HCT116 (cell line): ENCODE data around the gene CST6. TPM values are rescaled to one million over a fixed set of nuclear protein-coding genes. Genes with fewer than 3 reads are reported as not detected.

Experiments used
- ATAC-seq: fragments of 200-7000 bp; cut with Tn5 transposase; 2 replicates; pipeline ENCODE4 v1.9.1; 2020; ENCODE audit warnings: mild to moderate bottlenecking, moderate library complexity
- BruUV-seq: library from RNA; stranded (reverse); fragments of 400-500 nt; replicated peaks from 2 replicates; lab custom pipeline; 2021; lab: Mats Ljungman, UMichigan
- CTCF ChIA-PET: fragments of 300-600 bp; sonication (Branson Sonifier 250); formaldehyde crosslinking; loops from one replicate; lab custom pipeline; 2021; ENCODE audit warnings: antibody characterized with exemption; lab: Charles Lee
- POLR2A ChIA-PET: fragments of 300-600, 350-600 bp; sonication (Branson Sonifier 250); formaldehyde crosslinking; loops from one replicate; lab custom pipeline; 2021; ENCODE audit warnings: antibody characterized with exemption; lab: Charles Lee
- RAD21 ChIA-PET, 2 experiments: fragments of 300-600 bp; sonication (Branson Sonifier 250); formaldehyde crosslinking; loops; one replicate each; lab custom pipeline; 2023; ENCODE audit warnings: low total read pairs in 2 of 2; ENCODE audit not compliant: uncharacterized antibody in 2 of 2, unreplicated experiment in 2 of 2, low non-redundant PET in 1 of 2; lab: Charles Lee
- DNase-seq: peaks from one replicate; pipeline ENCODE4 v3.0.0-alpha.2; 2010; ENCODE audit warnings: low read depth, low spot score
- H2AFZ ChIP-seq: fragments of 200-600 bp; shearing (Covaris generic), sonication (generic); 2 replicates; pipeline ENCODE4 v1.6.1; 2017; ENCODE audit warnings: low read depth, mixed run types, mixed read lengths, antibody characterized with exemption, low read length; ENCODE audit not compliant: poor library complexity, severe bottlenecking
- H3K27ac ChIP-seq: 2 replicates; pipeline ENCODE4 v1.5.1; 2012; ENCODE audit warnings: low read depth, low read length
- H3K27me3 ChIP-seq: fragments of 200-600 bp; sonication (generic); 2 replicates; pipeline ENCODE4 v1.6.1; 2016; ENCODE audit warnings: mixed run types, low read length, mixed read lengths; ENCODE audit not compliant: insufficient read depth
- H3K36me3 ChIP-seq, 2 experiments: fragments of 200-500 bp in 1 of 2; fragments of 200-600 bp in 1 of 2; sonication (Bioruptor generic) in 1 of 2; sonication (generic) in 1 of 2; 2 replicates each; pipeline versions ENCODE4 v1.5.1 to v1.6.1; 2014 to 2016; ENCODE audit warnings: low read length in 2 of 2, inconsistent platforms in 1 of 2, mixed read lengths in 1 of 2, mixed run types in 1 of 2; ENCODE audit not compliant: insufficient read depth in 2 of 2, control insufficient read depth in 1 of 2
- H3K4me1 ChIP-seq, 2 experiments: fragments of 200-600 bp in 1 of 2; sonication (generic) in 1 of 2; 2 replicates each; pipeline versions ENCODE4 v1.5.1 to v1.6.1; 2012 to 2017; ENCODE audit warnings: low read length in 2 of 2, inconsistent platforms in 1 of 2, mild to moderate bottlenecking in 1 of 2, mixed read lengths in 1 of 2, mixed run types in 1 of 2, moderate library complexity in 1 of 2; ENCODE audit not compliant: insufficient read depth in 2 of 2, control insufficient read depth in 1 of 2
- H3K4me2 ChIP-seq: fragments of 200-600 bp; sonication (generic); 2 replicates; pipeline ENCODE4 v1.6.1; 2017; ENCODE audit warnings: mixed run types, low read length, mixed read lengths
- H3K4me3 ChIP-seq, 2 experiments: fragments of 200-600 bp in 1 of 2; sonication (generic) in 1 of 2; replicated peaks in 1 of 2; 2 replicates each; pipeline ENCODE4 v1.5.1; 2011 to 2016; ENCODE audit warnings: low read length in 2 of 2, control low read depth in 1 of 2, low read depth in 1 of 2, mild to moderate bottlenecking in 1 of 2, mixed read lengths in 1 of 2, mixed run types in 1 of 2
- H3K79me2 ChIP-seq: fragments of 200-600 bp; sonication (generic); 2 replicates; pipeline ENCODE4 v1.6.1; 2017; ENCODE audit warnings: mild to moderate bottlenecking, mixed run types, low read length, moderate library complexity, mixed read lengths; ENCODE audit not compliant: insufficient read depth
- H3K9ac ChIP-seq: fragments of 200-600 bp; sonication (generic); 2 replicates; pipeline ENCODE4 v1.6.1; 2016; ENCODE audit warnings: low read length, mixed read lengths
- H3K9me2 ChIP-seq: fragments of 200-600 bp; sonication (generic), shearing (Covaris generic); 2 replicates; pipeline ENCODE4 v1.6.1; 2017; ENCODE audit warnings: mixed run types, mild to moderate bottlenecking, moderate library complexity; ENCODE audit not compliant: insufficient read depth
- H3K9me3 ChIP-seq, 2 experiments: fragments of 200-500 bp in 1 of 2; fragments of 200-600 bp in 1 of 2; sonication (Bioruptor generic) in 1 of 2; sonication (generic) in 1 of 2; 2 replicates each; pipeline ENCODE4 v1.6.1; 2014 to 2017; ENCODE audit warnings: low read length in 2 of 2, mixed read lengths in 2 of 2, inconsistent platforms in 1 of 2, low read depth in 1 of 2, mild to moderate bottlenecking in 1 of 2, mixed run types in 1 of 2, moderate library complexity in 1 of 2; ENCODE audit not compliant: control insufficient read depth in 1 of 2, insufficient read depth in 1 of 2
- H4K20me1 ChIP-seq: fragments of 200-600 bp; sonication (generic), shearing (Covaris generic); 2 replicates; pipeline ENCODE4 v1.6.1; 2017; ENCODE audit warnings: mixed run types, mild to moderate bottlenecking, moderate library complexity; ENCODE audit not compliant: insufficient read depth
- EGR1 ChIP-seq: IDR thresholded peaks from 2 replicates; pipeline ENCODE4 v1.6.1; 2012; ENCODE audit warnings: low read depth
- EZH2 ChIP-seq: fragments of 200-600 bp; sonication (generic); IDR thresholded peaks from 2 replicates; pipeline ENCODE4 v1.6.1; 2017; ENCODE audit warnings: antibody characterized with exemption, mixed run types
- EZH2phosphoT487 ChIP-seq: fragments of 200-600 bp; IDR thresholded peaks from 2 replicates; pipeline ENCODE4 v1.6.1; 2018; ENCODE audit warnings: antibody characterized with exemption, borderline replicate concordance
- FOSL1 ChIP-seq: IDR thresholded peaks from 2 replicates; pipeline ENCODE4 v1.6.1; 2012; ENCODE audit warnings: low read depth
- MAX ChIP-seq: IDR thresholded peaks from 2 replicates; pipeline ENCODE4 v1.6.1; 2012
- POLR2A ChIP-seq: IDR thresholded peaks from 2 replicates; pipeline ENCODE4 v1.7.0; 2011; ENCODE audit warnings: borderline replicate concordance; ENCODE audit not compliant: insufficient read depth, insufficient read length; ENCODE audit errors: extremely low read depth
- RAD21 ChIP-seq: IDR thresholded peaks from 2 replicates; pipeline ENCODE4 v1.6.1; 2012; ENCODE audit warnings: low read depth, mild to moderate bottlenecking
- REST ChIP-seq: IDR thresholded peaks from 2 replicates; pipeline ENCODE4 v1.6.1; 2012; ENCODE audit warnings: low read depth
- SIN3A ChIP-seq: IDR thresholded peaks from 2 replicates; pipeline ENCODE4 v1.6.1; 2012; ENCODE audit warnings: low read depth
- SP1 ChIP-seq: IDR thresholded peaks from 2 replicates; pipeline ENCODE4 v1.6.1; 2012; ENCODE audit warnings: low read depth
- SRF ChIP-seq: IDR thresholded peaks from 2 replicates; pipeline ENCODE4 v1.6.1; 2012; ENCODE audit warnings: low read depth
- YY1 ChIP-seq: IDR thresholded peaks from 2 replicates; pipeline ENCODE4 v1.6.1; 2011; ENCODE audit warnings: low read length, low read depth, moderate library complexity, mild to moderate bottlenecking; ENCODE audit not compliant: insufficient replicate concordance; ENCODE audit errors: extremely low read depth
- ZBTB33 ChIP-seq: IDR thresholded peaks from 2 replicates; pipeline ENCODE4 v1.6.1; 2011; ENCODE audit warnings: mild to moderate bottlenecking, low read length, moderate library complexity; ENCODE audit not compliant: insufficient replicate concordance; ENCODE audit errors: extremely low read depth
- ZFX ChIP-seq: fragments of 450-650 bp; IDR thresholded peaks from 2 replicates; pipeline ENCODE4 v1.6.1; 2017
- ZNF274 ChIP-seq: fragments of 200-500 bp; sonication (Bioruptor generic); IDR thresholded peaks from 2 replicates; pipeline ENCODE4 v1.6.1; 2014; ENCODE audit warnings: mild to moderate bottlenecking, low read depth, low read length, inconsistent platforms
- intact Hi-C: fragments of 100-400 bp; cut with micrococcal nuclease; formaldehyde crosslinking; loops from 2 replicates; pipeline ENCODE4 v1.10.0; 2022
- total RNA-seq: library from RNA; stranded (reverse); gene quantifications from one replicate; pipeline ENCODE4 v1.2.1, GENCODE V29; 2021; ENCODE audit not compliant: unreplicated experiment

The CST6 gene
- total RNA-seq, 1 experiment from 2014 or later: 68.1 TPM

- TF ChIP-seq REST (no peak), EGR1 (no peak), SRF (no peak), SIN3A (no peak), EZH2phosphoT487 (no peak)
Measured at GRCh38 chr11:66042227-66042995, 30.6 kb downstream of the CST6 start (continued).

GRCh38 chr11:66042996-66043906 lies 31.4 kb downstream of the CST6 start:
- RAD21 ChIA-PET: no interaction called here
- no TSS peak for BruUV-seq
- intact Hi-C loops: no loop called here
- TF ChIP-seq ZFX: no peak
- TF ChIP-seq POLR2A: no peak
- no peak for TF ChIP-seq SIN3A
- no peak for TF ChIP-seq SP1
- no peak for TF ChIP-seq EZH2phosphoT487
- no peak for TF ChIP-seq RAD21
- TF ChIP-seq YY1: no peak
- no peak for TF ChIP-seq FOSL1
- no peak for TF ChIP-seq EZH2
- TF ChIP-seq ZBTB33: no peak
- TF ChIP-seq MAX: no peak
- TF ChIP-seq ZNF274: no peak

More at GRCh38 chr11:66042996-66043906, 31.4 kb downstream of the CST6 start:
- no peaks in the 10 kb centered on the region for H3K27me3 ChIP-seq
- ChIA-PET POLR2A (no interaction called here), CTCF (interaction anchor here (1.9 to 2.2 kb wide), 2 partner anchors 21 to 25 kb away, joined by 6 to 14 read pairs; no protein-coding TSS in a partner anchor)
- H3K9me2 ChIP-seq: no peaks in the 10 kb centered on the region
- ATAC-seq: no peak
- H2AFZ ChIP-seq: no peak overlapping the region
- H3K4me3 ChIP-seq: no peak overlapping the region
- H3K79me2 ChIP-seq: no peaks in the 10 kb centered on the region
- peaks cover 6 to 9% of the 10 kb centered on the region in 2 experiments; a peak in 3 of 4 replicates for H3K4me1 ChIP-seq
- H3K36me3 ChIP-seq: no peaks in the 10 kb centered on the region
- H3K4me2 ChIP-seq: no peak overlapping the region
- no peaks in the 10 kb centered on the region for H3K9me3 ChIP-seq
- H3K9ac ChIP-seq: no peak overlapping the region
- H4K20me1 ChIP-seq: no peaks in the 10 kb centered on the region
- no peak overlapping the region for H3K27ac ChIP-seq
- DNase-seq: no peak
